DMS79 treated with DMSO at 0.1 percent for 48 hours (cell line): ENCODE measurements around the gene ASGR1.
A peak's percentile ranks its signal among the peaks of the same experiment; 100 is the strongest.

Source experiments
- DNase-seq: peaks from one replicate; lab custom pipeline; 2025; lab: John Stamatoyannopoulos, UW

Gene ASGR1

GRCh38 chr17:7179317-7180254 is at the start of gene ASGR1:
TSS of gene ASGR1 (minus strand) at chr17:7179370. CDS start at chr17:7178563, 807 bp downstream.
- DNase-seq = no peak

GRCh38 chr17:7228920-7229319 is 49.8 kb upstream of the ASGR1 start:
- DNase-seq = no peak

- DNase-seq = no peak
Observed at GRCh38 chr17:7226721-7227710, 47.8 kb upstream of the ASGR1 start.

- no peak for DNase-seq
Observed at GRCh38 chr17:7225711-7226331, 46.7 kb upstream of the ASGR1 start.

- no peak for DNase-seq
Observed at GRCh38 chr17:7224661-7225111, 45.5 kb upstream of the ASGR1 start.

GRCh38 chr17:7224110-7224509 is 44.9 kb upstream of the ASGR1 start:
- DNase-seq = no peak

- no peak for DNase-seq
Observed at GRCh38 chr17:7223375-7223774, 44.2 kb upstream of the ASGR1 start.

- DNase-seq = no peak
Observed at GRCh38 chr17:7222972-7223292, 43.8 kb upstream of the ASGR1 start.

GRCh38 chr17:7222093-7222971 is 43.2 kb upstream of the ASGR1 start:
- DNase-seq = no peak

- DNase-seq = no peak
Observed at GRCh38 chr17:7221278-7222092, 42.3 kb upstream of the ASGR1 start.

- peak; percentile 14 for DNase-seq
Observed at GRCh38 chr17:7220593-7221277, 41.6 kb upstream of the ASGR1 start.

- peak; percentile 65 for DNase-seq
Observed at GRCh38 chr17:7219812-7220592, 40.8 kb upstream of the ASGR1 start, which contains the start of the genes ACADVL and DLG4. TSS of gene ACADVL (plus strand) at chr17:7219938. CDS start at chr17:7219985, 47 bp downstream. TSS of gene DLG4 (minus strand) at chr17:7219836.

GRCh38 chr17:7219229-7219811 is 40.1 kb upstream of the ASGR1 start:
- DNase-seq = no peak

GRCh38 chr17:7218758-7219157 is 39.6 kb upstream of the ASGR1 start:
- DNase-seq = no peak

GRCh38 chr17:7218166-7218565 is 39.0 kb upstream of the ASGR1 start:
- no peak for DNase-seq

- peak; percentile 54 for DNase-seq
Observed at GRCh38 chr17:7217113-7217987, 38.2 kb upstream of the ASGR1 start.
